ENCODE measurements around the gene ACACA.

DNA sequence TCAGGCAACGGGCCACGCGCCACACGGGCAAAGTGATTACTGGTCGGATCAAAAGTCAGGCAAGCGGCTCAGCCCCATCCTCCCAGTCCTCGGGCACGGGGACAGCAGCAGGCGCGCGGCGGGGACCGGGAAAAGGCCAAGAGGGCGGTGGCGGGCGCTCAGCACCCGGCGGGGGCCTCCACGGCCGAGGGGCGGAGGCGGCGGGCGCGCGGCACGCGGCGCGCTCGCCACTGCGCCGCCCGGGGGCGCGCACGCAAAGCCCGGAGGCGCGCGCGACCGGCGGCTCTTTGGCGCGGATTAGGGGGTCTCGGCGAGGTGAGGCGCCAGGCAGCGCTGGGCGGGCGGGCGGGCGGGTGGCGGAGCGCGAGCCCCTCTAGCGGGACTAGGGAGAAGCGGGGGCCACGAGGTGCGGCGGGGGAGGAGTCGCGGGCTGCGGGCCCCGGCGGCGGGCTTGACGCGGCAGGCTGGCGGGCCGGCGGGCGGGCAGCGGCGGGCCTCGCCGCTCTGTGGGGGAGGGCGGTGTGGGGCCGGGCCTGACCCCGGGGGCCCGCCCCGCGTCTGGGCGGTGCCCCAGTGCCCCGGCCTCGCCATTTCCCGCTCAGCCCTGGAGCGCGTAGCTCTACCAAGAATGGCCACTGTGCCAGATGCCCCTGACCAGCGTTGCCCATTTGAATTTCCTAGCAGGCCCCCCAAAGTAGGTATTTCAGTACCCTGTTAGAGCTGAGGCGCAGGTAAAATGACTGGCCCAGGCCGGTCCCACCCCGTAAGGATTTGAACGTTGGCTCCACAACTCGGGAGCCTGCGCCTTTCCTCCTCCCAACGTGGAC is at the start of gene ACACA, which contains the start of gene TADA2A:
- TF ChIP-seq, protein P1, sequence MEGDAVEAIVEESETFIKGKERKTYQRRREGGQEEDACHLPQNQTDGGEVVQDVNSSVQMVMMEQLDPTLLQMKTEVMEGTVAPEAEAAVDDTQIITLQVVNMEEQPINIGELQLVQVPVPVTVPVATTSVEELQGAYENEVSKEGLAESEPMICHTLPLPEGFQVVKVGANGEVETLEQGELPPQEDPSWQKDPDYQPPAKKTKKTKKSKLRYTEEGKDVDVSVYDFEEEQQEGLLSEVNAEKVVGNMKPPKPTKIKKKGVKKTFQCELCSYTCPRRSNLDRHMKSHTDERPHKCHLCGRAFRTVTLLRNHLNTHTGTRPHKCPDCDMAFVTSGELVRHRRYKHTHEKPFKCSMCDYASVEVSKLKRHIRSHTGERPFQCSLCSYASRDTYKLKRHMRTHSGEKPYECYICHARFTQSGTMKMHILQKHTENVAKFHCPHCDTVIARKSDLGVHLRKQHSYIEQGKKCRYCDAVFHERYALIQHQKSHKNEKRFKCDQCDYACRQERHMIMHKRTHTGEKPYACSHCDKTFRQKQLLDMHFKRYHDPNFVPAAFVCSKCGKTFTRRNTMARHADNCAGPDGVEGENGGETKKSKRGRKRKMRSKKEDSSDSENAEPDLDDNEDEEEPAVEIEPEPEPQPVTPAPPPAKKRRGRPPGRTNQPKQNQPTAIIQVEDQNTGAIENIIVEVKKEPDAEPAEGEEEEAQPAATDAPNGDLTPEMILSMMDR (conservative IDR thresholded peaks at IDR 0.05; ENCODE audit: low read length) = 0 out of 2 replicates have a peak, but pooled peaks have one; percentile 7
- no peak for TF ChIP-seq EZH2phosphoT487 (IDR thresholded peaks at IDR 0.05; ENCODE audit: borderline replicate concordance)

Data from Loucy (cell line).